NCI-H69 (cell line): ENCODE measurements around the gene TMEM191C.
"Not testable (repeated sequence)": the region's sequence is repeated elsewhere in the genome, so short reads cannot be mapped to it uniquely, and the experiment has no call there.

Experiments
- DNase-seq: peaks from one replicate; lab custom pipeline; 2025; lab: John Stamatoyannopoulos, UW

TMEM191C gene

GRCh38 chr22:21467337-21468193 lies at the start of gene TMEM191C:
TMEM191C (plus strand) TSS chr22:21467387; CDS start chr22:21467460, 73 bp downstream.
- not testable (repeated sequence) for DNase-seq

- not testable (repeated sequence) for DNase-seq
Observed at GRCh38 chr22:21417853-21418252, 49.3 kb upstream of the TMEM191C start.

GRCh38 chr22:21418974-21419638 lies 48.1 kb upstream of the TMEM191C start:
- not testable (repeated sequence) for DNase-seq

- DNase-seq: not testable (repeated sequence)
Observed at GRCh38 chr22:21420180-21420763, 46.9 kb upstream of the TMEM191C start.

GRCh38 chr22:21424084-21424709 lies 43.0 kb upstream of the TMEM191C start:
- DNase-seq: not testable (repeated sequence)

GRCh38 chr22:21434378-21435233 lies 32.6 kb upstream of the TMEM191C start:
- not testable (repeated sequence) for DNase-seq

- not testable (repeated sequence) for DNase-seq
Observed at GRCh38 chr22:21435998-21436810, 31.0 kb upstream of the TMEM191C start.

GRCh38 chr22:21438013-21438412 lies 29.2 kb upstream of the TMEM191C start:
- DNase-seq: not testable (repeated sequence)

- not testable (repeated sequence) for DNase-seq
Observed at GRCh38 chr22:21440018-21440636, 27.1 kb upstream of the TMEM191C start.

- DNase-seq: not testable (repeated sequence)
Observed at GRCh38 chr22:21440676-21441075, 26.5 kb upstream of the TMEM191C start.

- DNase-seq: not testable (repeated sequence)
Observed at GRCh38 chr22:21441170-21441569, 26.0 kb upstream of the TMEM191C start.

GRCh38 chr22:21442123-21442522 lies 25.1 kb upstream of the TMEM191C start:
- DNase-seq: not testable (repeated sequence)

- not testable (repeated sequence) for DNase-seq
Observed at GRCh38 chr22:21442646-21443045, 24.5 kb upstream of the TMEM191C start.

- DNase-seq: no peak
Observed at GRCh38 chr22:21443057-21443734, 24.0 kb upstream of the TMEM191C start.

- DNase-seq: no peak
Observed at GRCh38 chr22:21443735-21444421, 23.3 kb upstream of the TMEM191C start.

- DNase-seq: no peak
Observed at GRCh38 chr22:21444701-21445436, 22.3 kb upstream of the TMEM191C start.

- no peak for DNase-seq
Observed at GRCh38 chr22:21445437-21446127, 21.6 kb upstream of the TMEM191C start.
